GM21515 (cell line): ENCODE measurements around the gene WDR18.

Experiments
- ATAC-seq: cut with Tn5 transposase; IDR thresholded peaks from one replicate; pipeline ENCODE4 v1.9.1; 2021; ENCODE audit not compliant: unreplicated experiment

Gene WDR18

DNA sequence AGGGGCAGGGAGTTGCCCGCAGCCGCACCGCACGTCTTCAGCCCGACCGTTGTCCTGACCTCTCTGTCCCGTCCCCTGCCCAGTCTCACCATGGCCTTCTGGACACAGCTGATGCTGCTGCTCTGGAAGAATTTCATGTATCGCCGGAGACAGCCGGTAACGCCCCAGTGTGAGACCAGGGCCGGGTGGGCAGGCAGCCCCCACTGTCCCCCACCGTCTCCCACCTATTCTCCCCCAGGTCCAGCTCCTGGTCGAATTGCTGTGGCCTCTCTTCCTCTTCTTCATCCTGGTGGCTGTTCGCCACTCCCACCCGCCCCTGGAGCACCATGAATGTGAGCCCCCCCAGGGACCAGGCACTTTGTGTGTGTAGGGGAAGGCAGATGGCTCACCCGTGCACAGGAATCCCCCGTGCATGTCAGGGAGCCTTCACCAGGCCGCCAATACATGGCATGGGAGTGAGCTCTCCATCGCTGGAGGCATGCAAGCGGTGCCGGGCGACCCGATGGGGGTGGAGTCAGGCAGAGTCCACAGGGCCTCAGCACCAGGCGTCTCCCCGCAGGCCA lies 57.2 kb downstream of the WDR18 start:
- ATAC-seq = no peak

- ATAC-seq = no peak
These were observed 57.9 kb downstream of the WDR18 start for GRCh38 chr19:1041835-1042685.

- ATAC-seq = no peak
These were observed 58.8 kb downstream of the WDR18 start for GRCh38 chr19:1042689-1043511.
